ENCODE data around the gene GAS2. TPM values are rescaled to one million over a fixed set of nuclear protein-coding genes. Genes with fewer than 3 reads are reported as not detected.

Gene GAS2
- total RNA-seq, 1 donor from 2014 or later: 27.0 TPM

- H3K27ac ChIP-seq: no peak overlapping the region
- no peak for TF ChIP-seq CTCF (IDR thresholded peaks at IDR 0.05)
- intact Hi-C loops (cut with DNase I): no loop called here
- no peaks in the 10 kb centered on the region for H3K36me3 ChIP-seq
- no peaks in the 10 kb centered on the region for H3K4me1 ChIP-seq
- H3K4me3 ChIP-seq: no peak overlapping the region
- no peaks in the 10 kb centered on the region for H3K27me3 ChIP-seq
- no peak for DNase-seq (ENCODE audit: low spot score in 2 of 2)
- H3K9me3 ChIP-seq: no peaks in the 10 kb centered on the region
Observed at GRCh38 chr11:22688914-22689313, 22.5 kb downstream of the GAS2 start.

GRCh38 chr11:22690257-22690656, 23.8 kb downstream of the GAS2 start:
- no peaks in the 10 kb centered on the region for H3K9me3 ChIP-seq
- H3K4me3 ChIP-seq: no peak overlapping the region
- H3K27ac ChIP-seq: no peak overlapping the region
- H3K4me1 ChIP-seq: no peaks in the 10 kb centered on the region
- intact Hi-C loops (cut with DNase I): no loop called here
- DNase-seq (ENCODE audit: low spot score in 2 of 2): no peak
- H3K27me3 ChIP-seq: no peaks in the 10 kb centered on the region
- no peaks in the 10 kb centered on the region for H3K36me3 ChIP-seq
- TF ChIP-seq CTCF (IDR thresholded peaks at IDR 0.05): no peak

GRCh38 chr11:22690871-22691270, 24.5 kb downstream of the GAS2 start:
- intact Hi-C loops (cut with DNase I): no loop called here
- H3K27ac ChIP-seq: no peak overlapping the region
- no peaks in the 10 kb centered on the region for H3K9me3 ChIP-seq
- no peak for DNase-seq (ENCODE audit: low spot score in 2 of 2)
- H3K4me3 ChIP-seq: no peak overlapping the region
- H3K4me1 ChIP-seq: no peaks in the 10 kb centered on the region
- TF ChIP-seq CTCF (IDR thresholded peaks at IDR 0.05): no peak
- no peaks in the 10 kb centered on the region for H3K36me3 ChIP-seq
- no peaks in the 10 kb centered on the region for H3K27me3 ChIP-seq

- Histone ChIP-seq H3K27me3 (no peaks in the 10 kb centered on the region), H3K27ac (no peak overlapping the region), H3K36me3 (no peaks in the 10 kb centered on the region), H3K4me3 (no peak overlapping the region), H3K4me1 (no peaks in the 10 kb centered on the region), H3K9me3 (no peaks in the 10 kb centered on the region)
- DNase-seq (ENCODE audit: low spot score in 2 of 2): no peak
- TF ChIP-seq CTCF (IDR thresholded peaks at IDR 0.05): no peak
- intact Hi-C loops (cut with DNase I): no loop called here
Observed at GRCh38 chr11:22699388-22699787, 33.0 kb downstream of the GAS2 start.

- DNase-seq (ENCODE audit: low spot score in 2 of 2): no peak
- Histone ChIP-seq H3K27me3 (no peaks in the 10 kb centered on the region), H3K4me3 (no peak overlapping the region), H3K36me3 (no peaks in the 10 kb centered on the region), H3K27ac (no peak overlapping the region), H3K4me1 (no peaks in the 10 kb centered on the region), H3K9me3 (no peaks in the 10 kb centered on the region)
- intact Hi-C loops (cut with DNase I): no loop called here
- TF ChIP-seq CTCF (IDR thresholded peaks at IDR 0.05): no peak
Observed at GRCh38 chr11:22702031-22702430, 35.6 kb downstream of the GAS2 start.

- H3K27me3 ChIP-seq: no peaks in the 10 kb centered on the region
- no peak for DNase-seq (ENCODE audit: low spot score in 2 of 2)
- no peaks in the 10 kb centered on the region for H3K9me3 ChIP-seq
- intact Hi-C loops (cut with DNase I): no loop called here
- H3K4me3 ChIP-seq: no peak overlapping the region
- no peaks in the 10 kb centered on the region for H3K4me1 ChIP-seq
- no peak for TF ChIP-seq CTCF (IDR thresholded peaks at IDR 0.05)
- no peak overlapping the region for H3K27ac ChIP-seq
- H3K36me3 ChIP-seq: no peaks in the 10 kb centered on the region
Observed at GRCh38 chr11:22703040-22703439, 36.6 kb downstream of the GAS2 start.
